SK-N-SH (cell line): ENCODE data around the gene LRP5.

Experiments
- CTCF ChIP-seq: fragments of 200-600 bp; sonication (generic); IDR thresholded peaks from 2 replicates; pipeline ENCODE4 v1.6.1; 2017; ENCODE audit warnings: antibody characterized with exemption, mild to moderate bottlenecking, moderate library complexity
- EP300 ChIP-seq, 2 experiments: IDR thresholded peaks; 2 replicates each; pipeline versions ENCODE4 v1.4.0 to v1.6.1; 2012; ENCODE audit warnings: borderline replicate concordance in 1 of 2, low read depth in 1 of 2, low read length in 1 of 2
- EZH2phosphoT487 ChIP-seq: fragments of 200-600 bp; sonication (generic); IDR thresholded peaks from 2 replicates; pipeline ENCODE4 v1.6.1; 2017; ENCODE audit warnings: low read depth, mixed run types, mild to moderate bottlenecking, antibody characterized with exemption, moderate library complexity, borderline replicate concordance
- GABPA ChIP-seq: IDR thresholded peaks from 2 replicates; pipeline ENCODE4 v1.4.0; 2012; ENCODE audit warnings: low read depth, mild to moderate bottlenecking
- JUND ChIP-seq: IDR thresholded peaks from 2 replicates; pipeline ENCODE4 v1.4.0; 2012
- MXI1 ChIP-seq: IDR thresholded peaks from 2 replicates; pipeline ENCODE4 v1.6.1; 2012; ENCODE audit warnings: mild to moderate bottlenecking, low read depth, low read length, improper control_type of control experiment
- POLR2AphosphoS5 ChIP-seq: IDR thresholded peaks from 2 replicates; pipeline ENCODE4 v1.6.1; 2012; ENCODE audit warnings: low read depth, low read length
- SIN3A ChIP-seq: IDR thresholded peaks from 2 replicates; pipeline ENCODE4 v1.6.1; 2012; ENCODE audit warnings: low read depth, mild to moderate bottlenecking, low read length, moderate library complexity, borderline replicate concordance
- SMC3 ChIP-seq: IDR thresholded peaks from 2 replicates; pipeline ENCODE4 v1.6.1; 2012; ENCODE audit warnings: low read depth, low read length, improper control_type of control experiment
- TAF1 ChIP-seq: IDR thresholded peaks from 2 replicates; pipeline ENCODE4 v1.6.1; 2012; ENCODE audit warnings: low read depth, mild to moderate bottlenecking, low read length, moderate library complexity, borderline replicate concordance
- TEAD4 ChIP-seq: IDR thresholded peaks from 2 replicates; pipeline ENCODE4 v1.4.0; 2012; ENCODE audit warnings: mild to moderate bottlenecking, borderline replicate concordance; ENCODE audit not compliant: insufficient read depth
- USF1 ChIP-seq: IDR thresholded peaks from 2 replicates; pipeline ENCODE4 v1.4.0; 2012; ENCODE audit warnings: low read depth, borderline replicate concordance

GRCh38 chr11:68387840-68388239, 75.4 kb downstream of the LRP5 start:
- TF ChIP-seq GABPA (no peak), CTCF (no peak), POLR2AphosphoS5 (no peak), TEAD4 (no peak), USF1 (no peak), SMC3 (no peak), SIN3A (no peak), EZH2phosphoT487 (no peak), EP300 (IDR thresholded peaks at IDR 0.05; ENCODE audit: borderline replicate concordance in 1 of 2, low read depth in 1 of 2, low read length in 1 of 2) (no peak), MXI1 (no peak), JUND (no peak), TAF1 (no peak)
